ENCODE measurements around the gene HAVCR1.

DNA sequence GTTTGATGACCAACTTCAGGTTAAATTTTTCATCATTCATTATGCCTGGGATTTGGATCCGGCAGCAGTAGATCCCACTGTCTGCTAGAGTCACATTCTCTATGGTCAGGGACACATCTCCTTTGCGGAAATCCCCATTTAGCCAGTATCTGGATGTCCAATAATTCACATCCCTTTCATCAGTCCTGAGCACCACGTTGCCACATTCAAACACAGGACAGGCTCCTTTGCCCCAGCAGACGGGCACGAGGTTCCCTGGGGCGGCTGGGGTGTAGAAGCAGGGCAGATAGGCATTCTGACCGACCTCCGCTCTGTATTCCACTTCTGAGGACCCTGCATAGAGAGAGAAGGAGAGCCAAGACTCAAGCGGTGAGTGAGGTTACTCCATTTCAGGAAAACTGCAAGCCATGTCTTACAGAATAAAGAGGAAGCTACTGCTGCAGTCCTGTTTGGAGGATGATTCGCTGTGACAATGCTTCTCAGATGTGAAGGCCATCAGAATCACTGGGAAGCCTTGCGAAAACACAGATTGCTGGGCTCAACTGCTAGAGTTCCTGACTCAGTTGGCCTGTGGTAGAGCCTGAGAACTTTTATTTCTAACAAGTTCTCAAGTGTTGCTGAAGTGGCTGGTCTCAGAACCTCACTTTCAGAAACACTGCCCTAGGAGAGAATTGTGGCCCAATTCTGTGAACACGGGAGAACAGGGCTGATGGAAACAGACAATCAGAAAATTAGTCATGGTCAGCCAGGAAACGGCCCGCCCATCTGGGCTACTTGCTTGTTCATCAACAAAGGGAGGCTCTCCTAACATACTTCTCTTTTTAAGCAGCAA, 47.9 kb upstream of the HAVCR1 start:
- TF ChIP-seq, protein P1, sequence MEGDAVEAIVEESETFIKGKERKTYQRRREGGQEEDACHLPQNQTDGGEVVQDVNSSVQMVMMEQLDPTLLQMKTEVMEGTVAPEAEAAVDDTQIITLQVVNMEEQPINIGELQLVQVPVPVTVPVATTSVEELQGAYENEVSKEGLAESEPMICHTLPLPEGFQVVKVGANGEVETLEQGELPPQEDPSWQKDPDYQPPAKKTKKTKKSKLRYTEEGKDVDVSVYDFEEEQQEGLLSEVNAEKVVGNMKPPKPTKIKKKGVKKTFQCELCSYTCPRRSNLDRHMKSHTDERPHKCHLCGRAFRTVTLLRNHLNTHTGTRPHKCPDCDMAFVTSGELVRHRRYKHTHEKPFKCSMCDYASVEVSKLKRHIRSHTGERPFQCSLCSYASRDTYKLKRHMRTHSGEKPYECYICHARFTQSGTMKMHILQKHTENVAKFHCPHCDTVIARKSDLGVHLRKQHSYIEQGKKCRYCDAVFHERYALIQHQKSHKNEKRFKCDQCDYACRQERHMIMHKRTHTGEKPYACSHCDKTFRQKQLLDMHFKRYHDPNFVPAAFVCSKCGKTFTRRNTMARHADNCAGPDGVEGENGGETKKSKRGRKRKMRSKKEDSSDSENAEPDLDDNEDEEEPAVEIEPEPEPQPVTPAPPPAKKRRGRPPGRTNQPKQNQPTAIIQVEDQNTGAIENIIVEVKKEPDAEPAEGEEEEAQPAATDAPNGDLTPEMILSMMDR (IDR thresholded peaks at IDR 0.05), result no peak
- TF ChIP-seq POLR2A (IDR thresholded peaks at IDR 0.05), result no peak
